T47D (cell line): Measurements from ENCODE around the gene HDHD2.

Source experiments
- DNase-seq, 2 experiments: peaks; one replicate each; pipeline versions ENCODE4 v3.0.0 to v3.0.0-alpha.2; 2011 to 2012; ENCODE audit warnings: low read depth in 1 of 2, low spot score in 1 of 2
- JUND ChIP-seq: IDR thresholded peaks from 2 replicates; pipeline ENCODE4 v1.6.1; 2012; ENCODE audit warnings: low read depth
- in situ Hi-C: cut with HindIII; loops from 2 replicates; pipeline ENCODE4 v1.10.0; 2016; ENCODE audit warnings: low sequenced_read_pairs, low pct_unique_long_range_greater_than_20kb

HDHD2 gene

GRCh38 chr18:47118981-47119380, 31.3 kb downstream of the HDHD2 start:
- no peak for DNase-seq

DNA sequence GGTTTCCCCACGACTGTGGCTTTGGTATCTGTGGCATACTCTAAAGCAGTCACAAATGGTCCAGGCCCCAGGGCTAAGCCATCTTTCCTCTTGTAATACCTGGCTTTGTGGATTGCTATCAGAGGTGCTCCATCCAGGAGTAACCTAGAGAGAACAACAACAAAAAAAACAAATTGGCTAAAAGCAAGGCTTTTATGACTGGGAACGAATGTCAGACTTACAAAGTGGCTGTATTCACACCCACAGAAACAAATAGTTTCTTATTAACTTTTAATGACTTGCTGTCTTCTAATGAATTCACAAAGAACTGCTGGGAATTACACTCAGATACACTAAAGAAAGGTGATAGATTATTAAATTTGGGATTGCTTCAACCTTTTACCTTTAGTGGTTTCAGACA, 35.1 kb downstream of the HDHD2 start:
- DNase-seq: no peak
- TF ChIP-seq JUND: no peak
- in situ Hi-C loops: no loop called here

More at GRCh38 chr18:47118981-47119380, 31.3 kb downstream of the HDHD2 start:
- TF ChIP-seq JUND: no peak
- in situ Hi-C loops: no loop called here

- TF ChIP-seq JUND: no peak
- DNase-seq: no peak
These were observed 36.3 kb downstream of the HDHD2 start for GRCh38 chr18:47113796-47114540.

DNA sequence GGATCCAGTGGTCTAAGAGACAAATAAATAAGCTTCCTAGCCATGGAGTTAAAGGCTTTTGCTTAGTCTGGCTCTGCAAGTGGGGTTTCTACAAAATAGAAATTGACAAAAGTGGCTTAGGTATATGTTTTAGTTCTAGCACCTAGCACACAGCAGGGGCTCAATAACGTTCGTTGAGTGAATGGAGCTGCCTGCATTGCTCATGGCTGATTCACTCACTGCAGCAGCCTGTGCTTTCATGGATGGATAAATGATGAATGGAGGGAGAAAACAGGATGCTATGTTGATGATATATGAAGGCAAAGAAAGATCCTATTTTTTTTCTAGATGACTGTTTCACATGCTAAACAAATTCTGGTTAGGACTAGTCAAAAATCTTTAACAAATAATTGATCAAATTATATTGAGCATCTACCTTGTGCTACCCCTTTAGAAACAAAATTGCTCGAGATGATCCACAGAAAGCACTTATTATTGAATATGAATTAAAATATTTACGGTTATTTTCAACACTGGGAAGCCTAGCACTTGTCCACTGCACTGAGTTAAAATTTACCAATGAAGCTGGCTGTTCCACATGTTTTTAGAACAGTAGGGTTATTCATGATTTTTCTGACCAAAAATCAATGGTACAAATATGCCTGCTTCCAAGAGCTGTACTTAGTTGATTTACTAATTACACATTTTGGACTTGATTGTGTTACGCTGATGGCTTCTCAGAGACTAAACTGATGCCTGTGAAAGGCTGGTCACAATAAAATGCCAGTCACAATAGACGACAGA, 39.6 kb downstream of the HDHD2 start:
- DNase-seq: no peak
- no peak for TF ChIP-seq JUND
- in situ Hi-C loops: no loop called here

More at GRCh38 chr18:47113796-47114540, 36.3 kb downstream of the HDHD2 start:
- in situ Hi-C loops: no loop called here

DNA sequence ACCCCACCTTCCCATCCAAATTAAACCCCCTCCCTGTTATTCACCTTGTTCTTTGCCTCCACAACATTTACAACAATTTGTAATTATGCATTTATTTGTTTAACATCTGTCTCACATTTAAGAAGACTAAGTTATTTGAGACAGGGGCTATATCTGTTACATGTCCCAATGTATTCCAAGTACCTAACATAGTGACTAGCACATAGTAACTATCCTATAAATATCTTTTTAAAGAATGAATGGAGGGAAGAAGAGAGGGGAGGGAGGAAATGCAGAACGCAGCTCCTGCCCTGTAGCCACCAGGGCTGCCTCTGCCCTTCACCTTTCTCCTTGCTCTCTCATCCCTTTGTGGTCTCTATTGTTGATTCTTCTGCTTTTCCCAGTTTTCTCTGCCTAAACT, 40.6 kb downstream of the HDHD2 start:
- DNase-seq: no peak
- in situ Hi-C loops: no loop called here
- TF ChIP-seq JUND: no peak

DNA sequence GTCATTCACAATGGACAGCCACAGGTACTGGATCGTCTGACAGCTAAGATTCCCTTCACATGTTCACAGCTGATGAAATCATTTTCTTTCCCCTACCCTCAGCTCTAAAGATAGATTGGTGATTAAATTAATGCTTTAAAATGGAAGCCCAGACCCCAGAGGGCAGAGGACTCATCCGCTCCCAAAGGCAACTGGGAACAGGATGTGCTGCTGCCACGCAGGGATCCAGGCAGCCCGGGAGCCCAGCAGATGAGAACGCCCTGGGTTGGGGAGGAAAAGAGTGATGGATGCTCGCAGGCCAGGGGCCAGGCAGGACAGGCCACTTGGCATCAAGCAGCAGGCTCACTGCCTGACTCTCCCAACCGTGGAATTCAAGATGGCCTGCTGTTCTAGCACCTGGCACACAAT, 41.3 kb downstream of the HDHD2 start:
- no peak for TF ChIP-seq JUND
- no peak for DNase-seq
- in situ Hi-C loops: no loop called here

DNA sequence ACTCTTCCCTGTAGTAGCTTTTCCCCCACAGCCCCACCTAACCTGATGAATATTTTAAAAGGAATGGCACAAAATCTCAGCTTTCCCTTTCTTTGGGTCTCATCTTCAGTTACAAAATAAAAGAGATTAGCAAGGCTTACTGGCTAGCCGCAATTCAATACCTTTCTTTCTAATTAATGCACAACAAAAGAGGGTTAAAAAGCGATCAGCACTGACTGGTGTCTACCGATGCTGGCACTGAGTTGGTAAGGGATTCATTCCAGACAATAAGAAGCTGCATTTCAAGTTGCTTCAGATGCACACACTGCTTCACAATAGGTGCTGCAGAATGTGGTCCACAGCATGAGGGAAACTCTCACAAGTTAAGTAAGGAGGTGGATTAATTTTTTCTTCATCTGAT, 41.9 kb downstream of the HDHD2 start:
- DNase-seq: no peak
- in situ Hi-C loops: no loop called here
- TF ChIP-seq JUND: no peak

DNA sequence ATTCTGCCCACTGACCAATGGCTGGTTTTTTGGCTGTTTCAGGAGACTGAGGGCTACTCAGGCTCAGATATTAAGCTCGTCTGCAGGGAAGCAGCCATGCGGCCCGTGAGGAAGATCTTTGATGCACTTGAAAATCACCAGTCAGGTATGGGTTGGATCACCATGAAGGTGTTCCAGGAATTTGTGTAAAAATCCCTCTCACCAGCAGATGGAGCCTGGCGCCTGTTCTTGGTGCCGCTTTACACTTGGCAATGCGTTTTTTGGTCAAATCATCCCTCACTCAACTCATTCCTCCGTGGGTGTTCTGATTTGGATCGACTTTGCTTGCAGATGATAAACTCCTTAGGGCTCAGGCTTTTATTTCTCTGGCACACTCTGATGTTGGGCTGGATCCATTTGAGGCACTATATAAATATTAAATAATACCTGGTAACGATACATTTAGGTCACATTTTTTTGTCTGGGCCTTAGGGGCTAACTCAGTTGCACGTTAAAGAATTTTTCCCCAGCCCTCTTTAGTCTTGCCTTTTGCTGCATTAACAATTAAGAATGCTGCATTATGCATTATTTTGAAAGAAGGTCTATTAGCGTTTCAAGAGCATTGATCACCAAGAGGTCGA, 50.0 kb downstream of the HDHD2 start:
- peak; percentile 17 to 65 for DNase-seq
- in situ Hi-C loops: no loop called here
- no peak for TF ChIP-seq JUND

DNA sequence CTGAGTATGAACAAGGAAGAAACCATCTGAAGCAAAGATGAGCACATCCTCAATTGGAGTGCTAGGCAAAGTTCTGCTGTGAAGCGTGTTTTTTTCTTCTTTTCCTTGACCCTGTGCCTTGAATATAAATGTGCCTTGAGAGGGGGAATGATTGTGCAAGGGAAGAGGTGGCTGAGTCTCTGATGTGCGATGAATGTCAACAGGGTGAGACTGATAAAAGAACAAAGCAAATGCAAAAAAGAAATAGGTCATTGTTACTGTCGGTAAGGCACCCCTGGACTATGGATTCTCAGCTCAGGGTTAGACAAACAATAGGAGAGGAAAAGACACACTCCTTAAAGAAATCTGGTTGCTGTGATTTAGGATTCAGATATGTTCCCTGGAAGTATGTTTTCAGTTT, 54.5 kb downstream of the HDHD2 start:
- no peak for TF ChIP-seq JUND
- no peak for DNase-seq
- in situ Hi-C loops: no loop called here

DNA sequence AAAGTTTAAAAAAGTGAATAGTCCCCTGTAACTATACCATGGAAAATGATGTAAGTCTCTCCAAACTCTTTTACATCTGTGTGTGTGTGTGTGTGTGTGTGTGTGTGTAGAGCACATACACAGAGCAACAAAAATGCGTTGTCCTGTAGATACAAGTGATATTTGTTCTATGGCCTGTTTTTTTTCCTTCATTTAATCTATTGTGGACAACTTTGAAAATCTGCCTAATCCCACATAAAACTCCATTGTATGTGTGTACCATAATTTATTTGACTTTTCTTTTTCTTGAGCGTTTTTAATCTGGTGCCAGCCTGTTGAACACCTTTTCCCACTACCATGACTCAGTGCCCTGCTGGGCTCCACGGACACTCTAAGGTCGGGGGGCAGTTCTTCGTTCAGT, 62.6 kb downstream of the HDHD2 start:
- in situ Hi-C loops: no loop called here
- DNase-seq: no peak
- TF ChIP-seq JUND: no peak

GRCh38 chr18:47081578-47081977, 68.7 kb downstream of the HDHD2 start:
- TF ChIP-seq JUND: no peak
- DNase-seq: no peak
- in situ Hi-C loops: no loop called here

DNA sequence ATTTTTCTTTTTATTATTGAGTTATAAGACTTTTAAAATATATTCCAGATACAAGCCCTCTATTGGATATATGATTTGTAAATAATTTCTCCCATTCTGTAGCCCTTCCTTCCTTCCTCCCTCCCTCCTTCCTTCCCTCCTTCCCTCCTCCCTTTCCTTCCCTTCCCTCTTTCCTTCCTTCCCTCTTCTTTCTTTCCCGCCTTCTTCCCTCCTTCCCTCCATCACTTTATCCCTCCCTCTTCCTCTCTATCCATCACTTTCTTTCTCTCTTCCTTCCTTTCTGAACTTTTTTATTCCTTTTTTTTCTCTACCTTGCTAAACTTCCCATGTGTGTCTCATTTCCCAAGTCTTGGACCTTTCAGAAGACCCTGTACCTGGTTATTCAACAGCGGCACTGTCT, 69.4 kb downstream of the HDHD2 start:
- no peak for TF ChIP-seq JUND
- in situ Hi-C loops: no loop called here
- DNase-seq: no peak

DNA sequence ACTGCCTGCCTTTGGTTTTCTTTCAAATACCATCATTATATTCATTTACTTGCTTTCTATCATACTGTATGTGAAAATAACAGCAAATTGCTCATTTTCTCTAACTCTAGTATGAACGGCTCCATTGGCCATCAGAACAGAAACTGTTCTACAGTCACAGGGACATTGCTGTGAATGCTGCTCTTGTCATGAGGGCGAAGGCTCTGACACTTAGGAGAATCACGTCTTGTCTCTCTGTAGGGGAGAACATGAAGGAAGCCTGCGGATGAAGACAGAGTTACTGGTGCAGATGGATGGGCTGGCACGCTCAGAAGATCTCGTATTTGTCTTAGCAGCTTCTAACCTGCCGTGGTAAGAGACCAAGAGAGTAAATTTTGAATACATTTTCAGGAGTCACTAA, 73.2 kb downstream of the HDHD2 start:
- TF ChIP-seq JUND: no peak
- in situ Hi-C loops: no loop called here

More for the DNA sequence above, 73.2 kb downstream of the HDHD2 start:
- no peak for DNase-seq
